IPS-15b (cell line): Measurements from ENCODE around the gene IL3.
"Not testable (repeated sequence)": the region's sequence is repeated elsewhere in the genome, so short reads cannot be mapped to it uniquely, and the experiment has no call there.

ENCODE experiments used
- H3K27me3 ChIP-seq: one replicate; pipeline ENCODE4 v1.6.1; 2013; ENCODE audit warnings: low read length; ENCODE audit not compliant: control insufficient read depth, insufficient read depth
- H3K36me3 ChIP-seq: one replicate; pipeline ENCODE4 v1.6.1; 2013; ENCODE audit warnings: low read length; ENCODE audit not compliant: control insufficient read depth, insufficient read depth
- H3K4me1 ChIP-seq: one replicate; pipeline ENCODE4 v1.6.1; 2013; ENCODE audit warnings: mild to moderate bottlenecking, low read length; ENCODE audit not compliant: control insufficient read depth, insufficient read depth
- H3K4me3 ChIP-seq: one replicate; pipeline ENCODE4 v1.5.1; 2013; ENCODE audit warnings: low read depth, low read length
- H3K9ac ChIP-seq: one replicate; pipeline ENCODE4 v1.6.1; 2013; ENCODE audit warnings: low read depth, mild to moderate bottlenecking, low read length
- H3K9me3 ChIP-seq: one replicate; pipeline ENCODE4 v1.6.1; 2013; ENCODE audit warnings: mild to moderate bottlenecking, low read length; ENCODE audit not compliant: control insufficient read depth, insufficient read depth

The IL3 gene

DNA sequence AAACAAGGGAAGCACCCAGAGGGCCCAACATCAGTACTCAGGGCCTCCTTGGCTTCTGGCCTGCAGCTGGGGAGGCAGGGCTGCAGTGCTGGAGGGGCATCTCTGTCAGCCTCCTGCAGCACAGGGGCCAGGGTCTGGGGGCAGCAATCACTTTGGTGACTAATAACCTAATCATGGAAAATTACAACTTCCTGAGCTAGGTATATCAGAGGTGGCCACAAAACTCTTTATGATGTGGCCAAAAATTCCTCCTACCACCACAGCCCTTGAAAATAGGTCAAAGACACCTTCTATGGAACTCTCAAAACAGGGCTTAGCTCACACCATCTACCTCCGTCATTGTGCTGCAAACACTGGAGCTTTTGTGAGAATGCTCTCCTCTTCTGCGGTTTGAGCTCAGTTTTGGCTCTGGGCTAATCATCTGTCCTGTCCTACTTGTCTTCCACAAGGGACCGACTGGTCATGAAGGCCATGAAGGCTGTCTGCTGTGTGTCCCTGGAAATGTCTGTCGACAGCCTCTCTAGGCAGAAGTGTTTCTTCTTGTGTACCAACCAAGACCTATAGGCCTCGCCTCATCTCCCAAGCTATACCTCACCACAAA lies 41.7 kb downstream of the IL3 start:
- Histone ChIP-seq H3K27me3 (no peaks in the 10 kb centered on the region), H3K36me3 (no peaks in the 10 kb centered on the region), H3K9ac (no peak overlapping the region), H3K4me1 (no peaks in the 10 kb centered on the region), H3K9me3 (no peaks in the 10 kb centered on the region), H3K4me3 (no peak overlapping the region)

DNA sequence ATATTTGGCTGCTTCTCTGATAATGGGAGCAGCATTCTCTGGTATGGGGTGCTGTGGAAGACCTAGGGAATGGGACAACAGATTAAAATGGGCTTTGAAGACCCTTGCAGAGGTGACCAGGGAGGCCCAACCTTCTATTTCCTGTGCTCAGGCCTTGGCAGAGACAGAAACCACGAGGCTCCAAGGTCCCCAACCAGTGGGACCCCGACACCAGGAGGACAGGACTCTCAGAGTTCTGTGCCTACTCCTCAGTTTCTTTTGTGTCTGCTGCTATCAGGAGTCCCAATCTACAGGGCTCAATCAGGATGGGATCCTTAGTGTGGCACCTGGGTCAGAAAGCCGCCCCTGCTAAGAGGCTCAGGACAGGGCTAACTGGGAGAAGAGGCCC lies 42.5 kb downstream of the IL3 start:
- Histone ChIP-seq H3K27me3 (no peaks in the 10 kb centered on the region), H3K9me3 (no peaks in the 10 kb centered on the region), H3K36me3 (no peaks in the 10 kb centered on the region), H3K4me3 (no peak overlapping the region), H3K9ac (no peak overlapping the region), H3K4me1 (no peaks in the 10 kb centered on the region)

DNA sequence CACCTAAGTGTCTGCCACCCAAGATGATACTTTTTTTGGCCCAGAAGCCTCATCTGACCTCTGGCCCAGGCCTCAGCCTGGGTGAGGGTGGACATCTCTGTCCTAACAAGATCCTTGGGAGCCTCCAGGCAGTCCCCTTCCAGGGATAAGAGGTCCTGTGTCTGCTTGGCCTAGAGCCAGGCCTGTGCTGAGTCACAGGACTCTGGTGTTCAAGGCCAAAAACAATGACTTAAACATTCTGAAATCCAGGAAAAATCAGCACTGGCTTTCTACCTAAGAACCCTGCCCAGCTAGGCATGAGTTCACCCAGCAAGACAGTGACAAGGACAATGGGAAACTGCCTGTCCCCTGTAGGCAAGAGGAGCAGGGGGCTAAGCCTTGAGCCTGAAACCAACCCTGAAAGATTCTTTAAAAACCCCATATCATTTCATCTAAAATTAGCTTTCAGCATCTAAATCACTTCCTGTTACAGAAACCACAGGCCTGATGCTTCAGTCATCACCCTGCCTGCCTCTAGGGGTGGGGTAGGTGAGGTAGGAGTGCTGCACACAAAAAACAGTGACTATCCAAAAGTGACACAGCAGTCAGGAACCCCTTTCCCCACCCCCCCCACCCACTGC lies 43.0 kb downstream of the IL3 start:
- Histone ChIP-seq H3K36me3 (no peaks in the 10 kb centered on the region), H3K4me3 (no peak overlapping the region), H3K4me1 (no peaks in the 10 kb centered on the region), H3K27me3 (no peaks in the 10 kb centered on the region), H3K9ac (no peak overlapping the region), H3K9me3 (no peaks in the 10 kb centered on the region)

DNA sequence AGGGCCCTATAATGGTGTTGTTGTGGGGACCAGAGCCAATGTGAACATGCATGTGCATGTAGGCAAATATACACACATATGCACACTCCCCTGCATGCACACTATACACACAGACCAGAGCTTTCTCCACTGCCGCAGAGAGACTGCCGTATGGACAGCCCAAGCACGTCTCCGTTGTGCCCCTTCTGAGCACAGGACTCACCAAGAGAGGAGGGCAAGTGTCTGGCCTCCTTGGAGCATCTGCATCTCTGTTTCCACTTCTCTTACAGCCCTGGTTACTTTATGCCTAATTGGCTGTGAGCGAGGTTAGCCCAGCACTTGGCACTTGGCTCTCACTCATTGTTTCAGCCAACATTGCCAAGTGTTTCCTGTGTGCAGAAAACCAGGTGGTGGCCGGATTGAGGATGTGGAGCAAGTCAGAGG lies 43.5 kb downstream of the IL3 start:
- H3K4me3 ChIP-seq, result no peak overlapping the region
- no peaks in the 10 kb centered on the region for H3K27me3 ChIP-seq
- H3K36me3 ChIP-seq, result no peaks in the 10 kb centered on the region
- H3K9me3 ChIP-seq, result no peaks in the 10 kb centered on the region
- no peak overlapping the region for H3K9ac ChIP-seq
- H3K4me1 ChIP-seq, result no peaks in the 10 kb centered on the region

DNA sequence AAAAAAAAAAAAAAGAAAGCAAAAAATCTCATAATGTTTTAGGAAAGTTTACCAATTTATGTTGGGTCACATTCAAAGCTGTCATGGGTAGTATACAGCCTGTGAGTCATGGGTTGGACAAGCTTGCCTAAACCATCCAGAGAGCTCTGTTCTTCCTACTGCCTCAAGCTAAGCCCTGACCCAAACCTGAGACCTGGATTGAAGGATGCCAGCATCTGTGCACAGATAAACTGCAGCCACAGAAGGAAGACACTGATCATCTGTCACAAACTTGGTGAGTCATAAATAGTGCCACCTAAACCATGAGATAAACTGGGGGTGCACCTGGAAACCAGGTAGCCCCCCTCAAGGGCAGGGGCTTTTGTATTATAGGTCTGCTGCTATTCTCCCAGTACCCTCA lies 44.1 kb downstream of the IL3 start:
- no peaks in the 10 kb centered on the region for H3K9me3 ChIP-seq
- H3K36me3 ChIP-seq, result no peaks in the 10 kb centered on the region
- no peak overlapping the region for H3K9ac ChIP-seq
- no peak overlapping the region for H3K4me3 ChIP-seq
- no peaks in the 10 kb centered on the region for H3K4me1 ChIP-seq
- H3K27me3 ChIP-seq, result no peaks in the 10 kb centered on the region

DNA sequence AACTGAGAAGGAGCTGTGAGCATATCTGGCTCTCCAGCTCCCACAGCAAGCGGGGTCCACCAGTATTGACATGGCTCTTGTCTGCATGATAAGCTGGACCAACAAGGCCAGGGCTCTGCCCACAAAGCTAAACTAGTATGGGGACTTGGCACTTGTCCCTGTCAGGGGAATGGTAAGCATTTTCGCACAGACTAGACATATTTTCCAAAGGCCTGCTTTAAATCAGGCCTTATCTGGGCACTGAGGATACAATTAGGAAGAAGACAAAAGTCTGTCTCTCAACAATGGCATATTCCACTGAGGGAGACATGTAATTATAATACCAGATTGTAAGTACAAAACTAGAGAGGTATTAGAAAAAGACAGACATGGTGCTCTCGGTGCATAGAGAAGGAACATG lies 45.2 kb downstream of the IL3 start:
- Histone ChIP-seq H3K9ac (no peak overlapping the region), H3K36me3 (no peaks in the 10 kb centered on the region), H3K27me3 (no peaks in the 10 kb centered on the region), H3K4me1 (no peaks in the 10 kb centered on the region), H3K4me3 (no peak overlapping the region), H3K9me3 (no peaks in the 10 kb centered on the region)

DNA sequence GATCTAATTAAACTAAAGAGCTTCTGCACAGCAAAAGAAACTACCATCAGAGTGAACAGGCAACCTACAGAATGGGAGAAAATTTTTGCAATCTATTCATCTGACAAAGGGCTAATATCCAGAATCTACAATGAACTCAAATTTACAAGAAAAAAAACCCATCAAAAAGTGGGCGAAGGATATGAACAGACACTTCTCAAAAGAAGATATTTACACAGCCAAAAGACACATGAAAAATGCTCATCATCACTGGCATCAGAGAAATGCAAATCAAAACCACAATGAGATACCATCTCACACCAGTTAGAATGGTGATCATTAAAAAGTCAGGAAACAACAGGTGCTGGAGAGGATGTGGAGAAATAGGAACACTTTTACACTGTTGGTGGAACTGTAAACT lies 48.0 kb downstream of the IL3 start:
- H3K9ac ChIP-seq, H3K36me3 ChIP-seq, H3K9me3 ChIP-seq, H3K27me3 ChIP-seq, H3K4me3 ChIP-seq, H3K4me1 ChIP-seq: not testable (repeated sequence)

DNA sequence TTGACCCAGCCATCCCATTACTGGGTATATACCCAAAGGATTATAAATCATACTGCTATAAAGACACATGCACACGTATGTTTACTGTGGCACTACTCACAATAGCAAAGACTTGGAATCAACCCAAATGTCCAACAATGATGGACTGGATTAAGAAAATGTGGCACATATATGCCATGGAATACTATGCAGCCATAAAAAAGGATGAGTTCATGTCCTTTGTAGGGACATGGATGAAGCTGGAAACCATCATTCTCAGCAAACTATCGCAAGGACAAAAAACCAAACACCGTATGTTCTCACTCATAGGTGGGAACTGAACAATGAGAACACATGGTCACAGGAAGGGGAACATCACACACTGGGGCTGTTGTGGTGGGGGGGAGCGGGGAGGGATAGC lies 48.5 kb downstream of the IL3 start:
- not testable (repeated sequence) for H3K4me3 ChIP-seq, H3K36me3 ChIP-seq, H3K9ac ChIP-seq, H3K4me1 ChIP-seq, H3K27me3 ChIP-seq, H3K9me3 ChIP-seq

DNA sequence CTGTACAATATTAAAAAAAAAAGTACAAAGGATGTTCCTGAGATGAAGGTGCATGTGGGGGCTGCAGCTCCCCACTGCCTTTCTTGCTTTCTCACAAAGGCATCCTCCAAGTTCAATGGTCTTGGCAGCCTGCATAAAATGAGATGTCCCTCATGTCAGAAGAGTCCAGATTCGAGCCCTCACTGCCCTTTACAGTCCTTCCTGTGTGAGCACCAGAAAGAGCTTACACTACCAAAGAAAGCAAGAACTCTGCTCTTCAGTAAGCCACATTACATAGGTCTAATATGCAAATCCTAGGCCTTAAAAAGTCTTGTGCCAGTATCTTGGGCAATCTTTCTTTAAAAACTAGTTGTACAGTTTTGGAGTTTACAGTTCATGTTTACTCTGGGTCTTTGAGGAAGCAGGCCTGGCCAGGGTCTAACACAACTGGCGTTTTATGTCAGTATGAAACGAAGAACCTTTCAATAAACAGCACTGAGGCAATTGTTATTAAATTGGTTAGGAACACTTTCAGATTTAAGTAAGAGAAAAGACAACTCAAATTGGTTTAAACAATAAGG lies 49.1 kb downstream of the IL3 start:
- Histone ChIP-seq H3K9me3 (no peaks in the 10 kb centered on the region), H3K27me3 (no peaks in the 10 kb centered on the region), H3K4me3 (no peak overlapping the region), H3K36me3 (no peaks in the 10 kb centered on the region), H3K9ac (no peak overlapping the region), H3K4me1 (no peaks in the 10 kb centered on the region)

DNA sequence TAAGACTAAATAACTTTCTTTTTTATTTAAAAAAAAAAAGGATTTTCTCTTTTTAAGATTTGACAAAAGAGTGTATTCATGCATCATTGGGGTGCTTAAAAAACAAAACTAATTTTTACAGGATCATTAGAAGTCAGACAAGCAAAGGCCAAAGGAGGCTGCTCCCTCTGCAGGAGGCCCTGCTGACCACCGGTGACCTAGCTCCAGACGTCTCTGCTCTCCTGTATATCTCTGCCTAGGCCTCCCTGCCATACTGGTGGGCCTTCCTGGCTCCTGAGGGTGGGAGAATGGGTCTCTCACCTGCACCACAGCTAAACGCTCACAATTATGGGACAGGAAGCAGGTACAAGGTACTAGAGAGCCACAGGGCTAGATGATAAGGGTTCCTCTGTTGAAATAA lies 49.7 kb downstream of the IL3 start:
- H3K27me3 ChIP-seq, result no peaks in the 10 kb centered on the region
- H3K9me3 ChIP-seq, result no peaks in the 10 kb centered on the region
- H3K9ac ChIP-seq, result no peak overlapping the region
- no peak overlapping the region for H3K4me3 ChIP-seq
- H3K4me1 ChIP-seq, result no peaks in the 10 kb centered on the region
- no peaks in the 10 kb centered on the region for H3K36me3 ChIP-seq

DNA sequence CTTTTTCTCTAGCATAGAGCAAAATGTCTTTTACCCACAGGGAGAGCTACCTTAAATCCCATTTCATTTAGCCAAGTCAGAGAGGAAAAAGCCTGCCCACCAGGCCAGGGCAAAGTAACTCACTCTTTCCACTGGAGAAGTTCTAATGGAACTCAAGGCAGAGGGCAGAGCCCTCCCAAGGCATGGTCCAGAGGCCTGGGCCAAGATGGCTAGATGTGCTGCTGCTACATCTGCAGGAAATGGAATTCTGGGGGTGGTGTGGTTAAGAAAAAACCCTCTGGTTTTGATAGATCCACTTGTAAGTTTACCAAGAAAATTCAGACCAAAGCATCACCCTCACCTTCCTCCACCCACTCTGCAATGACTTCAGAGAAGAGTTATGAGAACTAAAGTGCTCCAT lies 50.5 kb downstream of the IL3 start:
- Histone ChIP-seq H3K9me3 (no peaks in the 10 kb centered on the region), H3K27me3 (no peaks in the 10 kb centered on the region), H3K9ac (no peak overlapping the region), H3K36me3 (no peaks in the 10 kb centered on the region), H3K4me3 (no peak overlapping the region), H3K4me1 (no peaks in the 10 kb centered on the region)

DNA sequence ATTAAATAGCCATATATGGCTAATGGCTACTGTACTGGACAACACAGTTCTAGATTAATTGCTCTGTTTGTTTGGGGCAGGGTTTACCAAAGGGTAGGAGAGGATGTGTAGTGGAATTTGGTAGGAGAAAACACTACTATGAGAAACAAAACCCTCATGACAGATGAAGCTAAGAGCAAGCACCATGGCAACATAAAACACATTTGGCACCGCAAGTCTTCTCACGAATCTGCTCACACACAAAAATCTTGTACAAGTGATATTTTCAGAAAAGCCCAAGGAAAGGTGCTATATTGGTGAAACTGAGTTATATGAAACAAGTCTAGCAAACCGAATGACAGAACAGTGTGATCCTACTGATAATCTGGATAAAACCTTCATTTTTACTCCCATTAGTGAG lies 51.7 kb downstream of the IL3 start:
- H3K4me1 ChIP-seq, result peaks cover 4% of the 10 kb centered on the region
- H3K9ac ChIP-seq, result no peak overlapping the region
- H3K4me3 ChIP-seq, result no peak overlapping the region
- no peaks in the 10 kb centered on the region for H3K9me3 ChIP-seq
- H3K27me3 ChIP-seq, result no peaks in the 10 kb centered on the region
- H3K36me3 ChIP-seq, result no peaks in the 10 kb centered on the region
